ENCODE data around the gene CARMIL3. TPM values are rescaled to one million over a fixed set of nuclear protein-coding genes. Genes with fewer than 3 reads are reported as not detected.

The CARMIL3 gene
- total RNA-seq, 1 experiment from 2014 or later = not detected

Other genes with a start within 250 kb of the CARMIL3 start
- gene DHRS4, start 98.2 kb upstream of the CARMIL3 start, total RNA-seq (2014; rRNA removed) = 103 and 108 TPM in 2 replicates
- 16.5 and 26.7 TPM in 2 replicates for gene DHRS4L2, start 63.1 kb upstream of the CARMIL3 start, total RNA-seq (2014; rRNA removed)
- not detected in 2 replicates for gene CPNE6, start 19.6 kb downstream of the CARMIL3 start, total RNA-seq (2014; rRNA removed)
- 10.0 and 11.6 TPM in 2 replicates for gene PCK2, start 42.3 kb downstream of the CARMIL3 start, total RNA-seq (2014; rRNA removed)
- gene DCAF11, start 62.8 kb downstream of the CARMIL3 start, total RNA-seq (2014; rRNA removed) = 68.2 and 85.8 TPM in 2 replicates
- gene NRL, start 62.9 kb downstream of the CARMIL3 start, total RNA-seq (2014; rRNA removed) = 1.5 and 1.7 TPM in 2 replicates
- gene FITM1, start 78.7 kb downstream of the CARMIL3 start, total RNA-seq (2014; rRNA removed) = 0.55 TPM in 1 of 2 replicates, not detected in the other
- gene PSME1, start 84.2 kb downstream of the CARMIL3 start, total RNA-seq (2014; rRNA removed) = 140 and 163 TPM in 2 replicates
- gene EMC9, start 89.6 kb downstream of the CARMIL3 start, total RNA-seq (2014; rRNA removed) = 30.1 and 36.7 TPM in 2 replicates
- 211 and 297 TPM in 2 replicates for gene PSME2, start 94.6 kb downstream of the CARMIL3 start, total RNA-seq (2014; rRNA removed)
- 69.6 and 79.4 TPM in 2 replicates for gene RNF31, start 95.5 kb downstream of the CARMIL3 start, total RNA-seq (2014; rRNA removed)
- 10.5 and 20.6 TPM in 2 replicates for gene IRF9, start 109.3 kb downstream of the CARMIL3 start, total RNA-seq (2014; rRNA removed)
- 1.9 and 5.7 TPM in 2 replicates for gene REC8, start 120.1 kb downstream of the CARMIL3 start, total RNA-seq (2014; rRNA removed)
- gene IPO4, start 136.8 kb downstream of the CARMIL3 start, total RNA-seq (2014; rRNA removed) = 193 and 211 TPM in 2 replicates
- gene TM9SF1, start 143.4 kb downstream of the CARMIL3 start, total RNA-seq (2014; rRNA removed) = 52.1 and 58.3 TPM in 2 replicates
- 0.11 TPM in 1 of 2 replicates, not detected in the other for gene TSSK4, start 153.7 kb downstream of the CARMIL3 start, total RNA-seq (2014; rRNA removed)
- 58.3 and 67.9 TPM in 2 replicates for gene CHMP4A, start 161.5 kb downstream of the CARMIL3 start, total RNA-seq (2014; rRNA removed)
- gene MDP1, start 164.1 kb downstream of the CARMIL3 start, total RNA-seq (2014; rRNA removed) = 16.2 and 23.5 TPM in 2 replicates
- gene NEDD8, start 180.4 kb downstream of the CARMIL3 start, total RNA-seq (2014; rRNA removed) = 330 and 337 TPM in 2 replicates
- 51.8 and 56.9 TPM in 2 replicates for gene GMPR2, start 180.9 kb downstream of the CARMIL3 start, total RNA-seq (2014; rRNA removed)
- 31.7 and 39.8 TPM in 2 replicates for gene TINF2, start 190.6 kb downstream of the CARMIL3 start, total RNA-seq (2014; rRNA removed)
- gene TGM1, start 211.2 kb downstream of the CARMIL3 start, total RNA-seq (2014; rRNA removed) = 2.6 and 3.2 TPM in 2 replicates
- 39.2 and 51.5 TPM in 2 replicates for gene RABGGTA, start 219.6 kb downstream of the CARMIL3 start, total RNA-seq (2014; rRNA removed)
- gene DHRS1, start 247.8 kb downstream of the CARMIL3 start, total RNA-seq (2014; rRNA removed) = 15.8 and 15.9 TPM in 2 replicates
- 30.4 and 35.5 TPM in 2 replicates for gene NOP9, start 247.8 kb downstream of the CARMIL3 start, total RNA-seq (2014; rRNA removed)